Retinal pigment epithelial cell (primary cell): ENCODE results near the gene BTG4.

Source experiments
- DNase-seq: peaks from one replicate; pipeline ENCODE4 v3.0.0-alpha.2; 2010; ENCODE audit warnings: low read depth
- H3K4me3 ChIP-seq: 2 replicates; pipeline ENCODE4 v1.5.1; 2011; ENCODE audit warnings: mild to moderate bottlenecking, low read length, control low read depth, moderate library complexity
- TF ChIP-seq, protein P1 (sequence below): conservative IDR thresholded peaks from 2 replicates; pipeline ENCODE4 v1.5.1; 2011; ENCODE audit warnings: low read depth, low read length, control low read depth, inconsistent platforms

Gene BTG4

GRCh38 chr11:111541254-111542061 lies 29.3 kb upstream of the BTG4 start:
- H3K4me3 ChIP-seq: peak overlapping the region; percentile 71
- DNase-seq: no peak
- TF ChIP-seq, protein P1, sequence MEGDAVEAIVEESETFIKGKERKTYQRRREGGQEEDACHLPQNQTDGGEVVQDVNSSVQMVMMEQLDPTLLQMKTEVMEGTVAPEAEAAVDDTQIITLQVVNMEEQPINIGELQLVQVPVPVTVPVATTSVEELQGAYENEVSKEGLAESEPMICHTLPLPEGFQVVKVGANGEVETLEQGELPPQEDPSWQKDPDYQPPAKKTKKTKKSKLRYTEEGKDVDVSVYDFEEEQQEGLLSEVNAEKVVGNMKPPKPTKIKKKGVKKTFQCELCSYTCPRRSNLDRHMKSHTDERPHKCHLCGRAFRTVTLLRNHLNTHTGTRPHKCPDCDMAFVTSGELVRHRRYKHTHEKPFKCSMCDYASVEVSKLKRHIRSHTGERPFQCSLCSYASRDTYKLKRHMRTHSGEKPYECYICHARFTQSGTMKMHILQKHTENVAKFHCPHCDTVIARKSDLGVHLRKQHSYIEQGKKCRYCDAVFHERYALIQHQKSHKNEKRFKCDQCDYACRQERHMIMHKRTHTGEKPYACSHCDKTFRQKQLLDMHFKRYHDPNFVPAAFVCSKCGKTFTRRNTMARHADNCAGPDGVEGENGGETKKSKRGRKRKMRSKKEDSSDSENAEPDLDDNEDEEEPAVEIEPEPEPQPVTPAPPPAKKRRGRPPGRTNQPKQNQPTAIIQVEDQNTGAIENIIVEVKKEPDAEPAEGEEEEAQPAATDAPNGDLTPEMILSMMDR: no peak

GRCh38 chr11:111540937-111541253 lies 28.7 kb upstream of the BTG4 start:
- H3K4me3 ChIP-seq: peak overlapping the region; percentile 71
- TF ChIP-seq, protein P1: no peak
- DNase-seq: no peak

- TF ChIP-seq, protein P1: no peak
- H3K4me3 ChIP-seq: peak within 1 kb of the TSS; percentile 71
- DNase-seq: no peak
Measured at GRCh38 chr11:111540114-111540936, 28.1 kb upstream of the BTG4 start, which contains the start of gene LAYN. LAYN (plus strand) TSS chr11:111540720; CDS start chr11:111540844, 124 bp downstream.

GRCh38 chr11:111539426-111540113 lies 27.4 kb upstream of the BTG4 start:
- TF ChIP-seq, protein P1: no peak
- peak overlapping the region; percentile 71 for H3K4me3 ChIP-seq
- no peak for DNase-seq

DNA sequence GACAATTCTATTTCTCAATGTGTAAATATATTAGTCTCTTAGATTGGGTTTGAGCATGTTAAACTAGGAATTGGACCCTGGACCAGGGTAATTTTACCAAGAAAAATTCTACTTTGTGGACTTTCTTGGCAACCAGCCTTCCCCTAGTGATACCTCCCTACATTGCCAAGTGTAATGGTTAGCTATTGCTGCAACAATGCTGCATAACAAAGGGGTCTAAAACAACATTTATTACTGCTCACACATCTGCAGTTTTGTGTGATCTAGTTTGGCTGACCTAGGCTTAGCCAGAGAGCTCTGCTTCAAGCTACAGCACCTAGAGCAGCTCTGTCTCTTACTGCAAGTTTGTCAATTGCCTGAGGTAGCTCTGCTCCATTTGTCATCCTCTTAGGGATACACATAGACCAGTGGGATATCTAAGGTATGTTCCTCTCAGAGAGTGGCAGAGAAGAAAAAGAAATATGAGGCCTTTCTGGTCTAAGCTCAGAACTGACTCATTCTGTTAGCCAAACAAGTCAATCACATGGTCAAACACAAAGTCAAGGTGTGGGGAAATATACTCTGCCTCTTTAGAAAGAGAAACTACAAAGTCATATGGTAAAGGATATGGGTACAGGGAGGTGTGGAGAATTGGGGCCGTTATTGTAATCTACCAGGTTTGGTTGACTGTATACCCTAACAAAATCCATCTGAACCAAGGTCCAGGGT lies 26.4 kb upstream of the BTG4 start:
- TF ChIP-seq, protein P1: no peak
- DNase-seq: no peak
- no peak overlapping the region for H3K4me3 ChIP-seq

DNA sequence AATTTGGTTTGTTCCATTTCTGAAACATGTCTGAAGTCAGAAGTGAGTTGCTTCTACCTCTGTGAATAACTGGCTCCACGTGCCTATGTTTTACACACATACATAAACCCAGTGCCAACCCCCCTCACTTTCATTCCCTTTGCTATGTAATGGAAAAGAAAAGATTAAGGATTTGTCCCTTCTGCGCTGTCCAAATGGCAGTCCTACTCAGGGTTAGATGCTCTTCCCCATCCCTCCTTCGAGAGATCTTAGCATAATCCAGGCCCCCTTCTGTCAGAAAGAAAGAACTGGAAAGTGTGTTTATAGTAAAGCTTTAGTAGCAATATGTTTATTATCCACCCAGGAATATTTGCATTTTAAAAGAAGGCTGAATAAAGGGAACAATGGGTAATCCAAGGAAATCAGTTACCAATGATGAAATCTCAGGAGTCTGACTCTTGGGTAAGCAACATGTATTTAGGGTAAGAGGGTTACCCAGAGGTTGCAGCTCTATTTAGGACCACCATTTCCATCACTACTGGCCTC lies 25.2 kb upstream of the BTG4 start:
- no peak overlapping the region for H3K4me3 ChIP-seq
- TF ChIP-seq, protein P1: no peak
- no peak for DNase-seq
